ENCODE data around the gene HOXB3. TPM values are rescaled to one million over a fixed set of nuclear protein-coding genes. Genes with fewer than 3 reads are reported as not detected.

Gene HOXB3
- total RNA-seq, 5 donors from 2014 or later (not counting 1 experiment from before 2014, with no cell fraction given): 3.5 to 7.7 (median 4.2) TPM

DNA sequence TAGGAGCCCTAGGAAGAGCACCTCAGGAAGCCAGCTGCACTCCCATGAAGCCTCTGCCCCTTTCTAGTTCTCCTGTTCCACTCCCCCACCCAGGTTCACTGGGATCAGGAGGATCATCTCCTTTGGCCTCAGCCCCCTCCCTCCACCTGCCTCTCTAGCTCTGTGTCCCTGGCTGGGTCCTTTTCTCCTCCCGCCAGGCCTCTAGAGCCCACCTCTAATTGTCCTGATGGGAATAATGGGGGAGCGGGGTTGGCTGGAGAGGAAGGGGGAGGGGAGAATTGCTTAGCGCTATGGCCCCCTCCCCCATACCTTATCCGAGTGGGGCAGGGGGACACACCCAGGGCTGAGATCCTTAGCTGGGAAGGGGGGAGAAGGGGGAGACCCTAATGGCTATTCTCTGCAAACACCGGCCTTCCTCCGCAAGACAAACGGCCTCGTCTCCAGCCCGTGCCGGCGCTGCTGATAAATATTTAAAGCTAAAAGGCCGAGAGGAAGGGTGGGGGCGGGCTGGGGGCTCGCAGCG lies 19.8 kb upstream of the HOXB3 start:
- ChIA-PET POLR2A (no interaction called here), CTCF (interaction anchor here in 1 of 2 donors (0.6 kb wide), 2 partner anchors 8 to 732 kb away, joined by 3 read pairs; no protein-coding TSS in a partner anchor)
- Mint-ChIP-seq H3K9me3 (no peaks in the 10 kb centered on the region), H3K27ac (no peak overlapping the region), H3K4me3 (peak overlapping the region; percentile 87 to 93 (median 92)), H3K27me3 (peaks cover 63 to 77% of the 10 kb centered on the region in 2 donors), H3K36me3 (no peaks in the 10 kb centered on the region), H3K4me1 (peaks cover 30 to 41% (median 34%) of the 10 kb centered on the region in 3 donors)
- ATAC-seq (replicated peaks in 1 of 4) (no peak), DNase-seq (no peak)
- WGBS (ENCODE audit: insufficient coverage): 10% methylated on average over 11 of the region's 15 CpGs
- Histone ChIP-seq H3K4me1 (ENCODE audit: control insufficient read depth in 1 of 2, extremely low read depth in 1 of 2, insufficient read depth in 2 of 2, low read length in 2 of 2) (peaks cover 20 to 56% of the 10 kb centered on the region in 2 experiments), H3K27ac (ENCODE audit: low read length) (no peak overlapping the region), H3K36me3 (ENCODE audit: control insufficient read depth in 2 of 2, extremely low read depth in 1 of 2, insufficient read depth in 1 of 2, low read length in 1 of 2) (no peaks in the 10 kb centered on the region), H3K27me3 (replicated peaks in 1 of 2; ENCODE audit: control insufficient read depth in 2 of 2, extremely low read depth in 1 of 2, insufficient read depth in 2 of 2, low read length in 1 of 2) (peaks cover 28 to 90% of the 10 kb centered on the region in 2 experiments), H3K4me3 (ENCODE audit: control insufficient read depth in 1 of 2, extremely low read depth in 1 of 2, low read length in 1 of 2) (peak overlapping the region; percentile 81 to 89), H3K9me3 (no peaks in the 10 kb centered on the region)

DNA sequence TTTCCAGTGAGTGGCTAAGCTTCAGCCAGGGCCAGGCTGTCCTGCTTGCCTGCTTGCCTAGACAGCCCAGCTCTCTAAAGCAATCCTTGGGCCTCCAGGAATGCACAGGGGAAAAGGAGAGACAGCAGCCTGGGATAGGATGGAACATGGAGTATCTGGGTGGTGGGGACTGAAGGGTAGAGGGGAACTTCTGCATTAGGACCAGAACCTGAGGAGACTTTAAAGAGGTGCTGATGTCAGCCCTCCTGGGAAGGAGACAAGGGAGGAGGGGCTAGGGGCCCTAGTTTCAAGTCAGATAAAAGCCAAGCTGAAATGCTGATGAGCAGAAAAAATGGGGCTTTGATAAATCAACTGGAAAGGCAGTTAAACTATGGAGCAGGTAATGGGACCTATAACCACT lies 19.0 kb upstream of the HOXB3 start:
- H3K4me1 Mint-ChIP-seq: peaks cover 30 to 33% (median 31%) of the 10 kb centered on the region in 3 donors
- peaks cover 67 to 80% of the 10 kb centered on the region in 2 donors for H3K27me3 Mint-ChIP-seq
- no peaks in the 10 kb centered on the region for H3K9me3 ChIP-seq
- peaks cover 28 to 90% of the 10 kb centered on the region in 2 experiments for H3K27me3 ChIP-seq (replicated peaks in 1 of 2; ENCODE audit: control insufficient read depth in 2 of 2, extremely low read depth in 1 of 2, insufficient read depth in 2 of 2, low read length in 1 of 2)
- H3K36me3 Mint-ChIP-seq: no peaks in the 10 kb centered on the region
- no peaks in the 10 kb centered on the region for H3K9me3 Mint-ChIP-seq
- ChIA-PET POLR2A (no interaction called here), CTCF (no interaction called here)
- ATAC-seq (replicated peaks in 1 of 4) (no peak), DNase-seq (no peak)
- peak overlapping the region in 2 of 3 donors; percentile 25 to 92 for H3K4me3 Mint-ChIP-seq
- peaks cover 17 to 56% of the 10 kb centered on the region in 2 experiments for H3K4me1 ChIP-seq (ENCODE audit: control insufficient read depth in 1 of 2, extremely low read depth in 1 of 2, insufficient read depth in 2 of 2, low read length in 2 of 2)
- no peaks in the 10 kb centered on the region for H3K36me3 ChIP-seq (ENCODE audit: control insufficient read depth in 2 of 2, extremely low read depth in 1 of 2, insufficient read depth in 1 of 2, low read length in 1 of 2)
- peak overlapping the region in 1 of 2 donors; percentile 7 for H3K27ac Mint-ChIP-seq
- no peak overlapping the region for H3K27ac ChIP-seq (ENCODE audit: low read length)
- no peak overlapping the region for H3K4me3 ChIP-seq (ENCODE audit: control insufficient read depth in 1 of 2, extremely low read depth in 1 of 2, low read length in 1 of 2)

DNA sequence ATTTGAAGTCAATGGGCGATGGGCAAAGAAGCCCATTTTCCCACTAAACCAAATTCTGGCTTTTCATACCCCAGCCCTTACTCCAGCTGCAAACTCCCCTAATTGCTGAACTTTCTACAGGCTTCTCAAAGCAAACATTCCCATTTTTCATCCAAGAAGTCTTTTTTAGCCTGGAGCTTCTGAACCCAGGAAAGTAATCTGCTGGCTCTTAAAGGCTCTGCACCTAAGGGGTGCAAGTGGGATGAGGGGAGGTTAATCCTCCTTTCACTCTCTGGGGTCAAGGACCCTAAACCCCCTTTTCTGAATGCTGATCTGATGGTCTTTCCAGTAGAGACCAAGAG lies 18.4 kb upstream of the HOXB3 start:
- H3K27ac ChIP-seq (ENCODE audit: low read length): no peak overlapping the region
- POLR2A ChIA-PET: no interaction called here
- peaks cover 16 to 56% of the 10 kb centered on the region in 2 experiments for H3K4me1 ChIP-seq (ENCODE audit: control insufficient read depth in 1 of 2, extremely low read depth in 1 of 2, insufficient read depth in 2 of 2, low read length in 2 of 2)
- CTCF ChIA-PET: no interaction called here
- H3K4me3 ChIP-seq (ENCODE audit: control insufficient read depth in 1 of 2, extremely low read depth in 1 of 2, low read length in 1 of 2): no peak overlapping the region
- WGBS (ENCODE audit: insufficient coverage): no CpG with 5 or more reads among the region's 1 CpG
- H3K9me3 Mint-ChIP-seq: no peaks in the 10 kb centered on the region
- H3K27me3 ChIP-seq (replicated peaks in 1 of 2; ENCODE audit: control insufficient read depth in 2 of 2, extremely low read depth in 1 of 2, insufficient read depth in 2 of 2, low read length in 1 of 2): peaks cover 31 to 90% of the 10 kb centered on the region in 2 experiments
- H3K9me3 ChIP-seq: no peaks in the 10 kb centered on the region
- H3K27ac Mint-ChIP-seq: no peak overlapping the region
- DNase-seq (no peak), ATAC-seq (replicated peaks in 1 of 4) (no peak)
- H3K36me3 ChIP-seq (ENCODE audit: control insufficient read depth in 2 of 2, extremely low read depth in 1 of 2, insufficient read depth in 1 of 2, low read length in 1 of 2): no peaks in the 10 kb centered on the region
- peak overlapping the region in 1 of 3 donors; percentile 92 for H3K4me3 Mint-ChIP-seq
- H3K4me1 Mint-ChIP-seq: peaks cover 26 to 28% (median 27%) of the 10 kb centered on the region in 3 donors
- no peaks in the 10 kb centered on the region for H3K36me3 Mint-ChIP-seq
- H3K27me3 Mint-ChIP-seq: peaks cover 66 to 80% of the 10 kb centered on the region in 2 donors

GRCh38 chr17:48606892-48607614 lies 17.0 kb upstream of the HOXB3 start:
- Mint-ChIP-seq H3K27me3 (peaks cover 67 to 84% of the 10 kb centered on the region in 2 donors), H3K4me1 (peaks cover 13 to 29% (median 20%) of the 10 kb centered on the region in 3 donors), H3K9me3 (no peaks in the 10 kb centered on the region), H3K4me3 (no peak overlapping the region), H3K36me3 (no peaks in the 10 kb centered on the region), H3K27ac (no peak overlapping the region)
- Histone ChIP-seq H3K36me3 (ENCODE audit: control insufficient read depth in 2 of 2, extremely low read depth in 1 of 2, insufficient read depth in 1 of 2, low read length in 1 of 2) (no peaks in the 10 kb centered on the region), H3K4me1 (ENCODE audit: control insufficient read depth in 1 of 2, extremely low read depth in 1 of 2, insufficient read depth in 2 of 2, low read length in 2 of 2) (peaks cover 10 to 53% of the 10 kb centered on the region in 2 experiments), H3K27me3 (replicated peaks in 1 of 2; ENCODE audit: control insufficient read depth in 2 of 2, extremely low read depth in 1 of 2, insufficient read depth in 2 of 2, low read length in 1 of 2) (peaks cover 27 to 91% of the 10 kb centered on the region in 2 experiments), H3K27ac (ENCODE audit: low read length) (no peak overlapping the region), H3K4me3 (ENCODE audit: control insufficient read depth in 1 of 2, extremely low read depth in 1 of 2, low read length in 1 of 2) (no peak overlapping the region), H3K9me3 (no peaks in the 10 kb centered on the region)
- POLR2A ChIA-PET: no interaction called here
- no peak for ATAC-seq (replicated peaks in 1 of 4)
- DNase-seq: no peak
- CTCF ChIA-PET: interaction anchor here (0.5 to 1.1 kb wide), 4 partner anchors 14 to 1281 kb away, joined by 3 to 4 read pairs (median 3); partner anchors contain the start of gene HOXB5 (in 1 of the 2)
- WGBS (ENCODE audit: insufficient coverage): 88% methylated on average over 5 of the region's 9 CpGs

GRCh38 chr17:48605991-48606891 lies 16.2 kb upstream of the HOXB3 start:
- Mint-ChIP-seq H3K27ac (no peak overlapping the region), H3K4me3 (no peak overlapping the region), H3K4me1 (peaks cover 10 to 28% (median 18%) of the 10 kb centered on the region in 3 donors), H3K36me3 (no peaks in the 10 kb centered on the region), H3K27me3 (peaks cover 69 to 86% of the 10 kb centered on the region in 2 donors), H3K9me3 (no peaks in the 10 kb centered on the region)
- ATAC-seq (replicated peaks in 1 of 4): no peak
- no peak overlapping the region for H3K4me3 ChIP-seq (ENCODE audit: control insufficient read depth in 1 of 2, extremely low read depth in 1 of 2, low read length in 1 of 2)
- H3K27me3 ChIP-seq (replicated peaks in 1 of 2; ENCODE audit: control insufficient read depth in 2 of 2, extremely low read depth in 1 of 2, insufficient read depth in 2 of 2, low read length in 1 of 2): peaks cover 24 to 91% of the 10 kb centered on the region in 2 experiments
- H3K9me3 ChIP-seq: no peaks in the 10 kb centered on the region
- no peak for DNase-seq
- no peaks in the 10 kb centered on the region for H3K36me3 ChIP-seq (ENCODE audit: control insufficient read depth in 2 of 2, extremely low read depth in 1 of 2, insufficient read depth in 1 of 2, low read length in 1 of 2)
- ChIA-PET POLR2A (no interaction called here), CTCF (interaction anchor here (0.5 to 1.1 kb wide), 3 partner anchors 13 to 347 kb away, joined by 3 to 4 read pairs (median 3); partner anchors contain the start of gene HOXB5 (in 1 of the 2))
- H3K27ac ChIP-seq (ENCODE audit: low read length): no peak overlapping the region
- peaks cover 7 to 53% of the 10 kb centered on the region in 2 experiments for H3K4me1 ChIP-seq (ENCODE audit: control insufficient read depth in 1 of 2, extremely low read depth in 1 of 2, insufficient read depth in 2 of 2, low read length in 2 of 2)
- WGBS (ENCODE audit: insufficient coverage): 89% methylated on average over 19 of the region's 41 CpGs

- Histone ChIP-seq H3K4me1 (ENCODE audit: control insufficient read depth in 1 of 2, extremely low read depth in 1 of 2, insufficient read depth in 2 of 2, low read length in 2 of 2) (peaks cover 4 to 46% of the 10 kb centered on the region in 2 experiments), H3K27me3 (replicated peaks in 1 of 2; ENCODE audit: control insufficient read depth in 2 of 2, extremely low read depth in 1 of 2, insufficient read depth in 2 of 2, low read length in 1 of 2) (peaks cover 24 to 88% of the 10 kb centered on the region in 2 experiments), H3K36me3 (ENCODE audit: control insufficient read depth in 2 of 2, extremely low read depth in 1 of 2, insufficient read depth in 1 of 2, low read length in 1 of 2) (no peaks in the 10 kb centered on the region), H3K27ac (ENCODE audit: low read length) (no peak overlapping the region), H3K4me3 (ENCODE audit: control insufficient read depth in 1 of 2, extremely low read depth in 1 of 2, low read length in 1 of 2) (no peak overlapping the region), H3K9me3 (no peaks in the 10 kb centered on the region)
- ChIA-PET POLR2A (no interaction called here), CTCF (interaction anchor here in 1 of 2 donors (0.8 to 1.2 kb wide), 2 partner anchors 9 to 12 kb away, joined by 3 to 13 read pairs; no protein-coding TSS in a partner anchor)
- ATAC-seq (replicated peaks in 1 of 4): no peak
- peaks cover 4 to 21% (median 12%) of the 10 kb centered on the region in 3 donors for H3K4me1 Mint-ChIP-seq
- H3K27ac Mint-ChIP-seq: no peak overlapping the region
- WGBS (ENCODE audit: insufficient coverage): 81% methylated on average over 4 of the region's 10 CpGs
- no peak overlapping the region for H3K4me3 Mint-ChIP-seq
- no peaks in the 10 kb centered on the region for H3K36me3 Mint-ChIP-seq
- no peaks in the 10 kb centered on the region for H3K9me3 Mint-ChIP-seq
- DNase-seq: no peak
- peaks cover 71 to 88% of the 10 kb centered on the region in 2 donors for H3K27me3 Mint-ChIP-seq
Measured at GRCh38 chr17:48605409-48605919, 15.4 kb upstream of the HOXB3 start.

Measured in T-cell (primary cell).